H1 (cell line): ENCODE measurements around the gene MPST. TPM values are rescaled to one million over a fixed set of nuclear protein-coding genes. Genes with fewer than 3 reads are reported as not detected.

Experiments used
- CTCF ChIA-PET: fragments of 300-600 bp; sonication (Branson Sonifier 250); formaldehyde crosslinking; loops from one replicate; lab custom pipeline; 2021; ENCODE audit not compliant: partially characterized antibody; lab: Charles Lee
- POLR2A ChIA-PET: fragments of 300-600 bp; sonication (Branson Sonifier 250); formaldehyde crosslinking; loops from one replicate; lab custom pipeline; 2021; ENCODE audit warnings: inconsistent platforms; ENCODE audit not compliant: partially characterized antibody; lab: Charles Lee
- DNase-seq, 2 experiments: peaks; one replicate each; pipeline versions ENCODE4 v3.0.0 to v3.0.0-alpha.2; 2010 to 2022; ENCODE audit warnings: low spot score in 2 of 2, low read depth in 1 of 2, mixed read lengths in 1 of 2
- FAIRE-seq: peaks from 2 replicates; lab custom pipeline; 2011; peaks lifted over from hg19 to GRCh38; lab: Jason Lieb, UNC
- H2AFZ ChIP-seq: 2 replicates; pipeline ENCODE4 v1.8.1; 2012; ENCODE audit warnings: low read length, inconsistent platforms
- H2AK5ac ChIP-seq: 2 replicates; pipeline ENCODE4 v1.6.1; 2013; ENCODE audit warnings: low read depth, low read length
- H2BK120ac ChIP-seq: replicated peaks from 2 replicates; pipeline ENCODE3; 2013; ENCODE audit warnings: low read depth, low read length, inconsistent platforms
- H2BK12ac ChIP-seq: 2 replicates; pipeline ENCODE4 v1.6.1; 2013; ENCODE audit warnings: low read depth, low read length
- H2BK15ac ChIP-seq: 2 replicates; pipeline ENCODE4 v1.6.1; 2013; ENCODE audit warnings: low read length
- H2BK20ac ChIP-seq: 2 replicates; pipeline ENCODE4 v1.6.1; 2013; ENCODE audit warnings: low read length
- H2BK5ac ChIP-seq: 2 replicates; pipeline ENCODE4 v1.6.1; 2013; ENCODE audit warnings: low read depth, low read length
- H3K14ac ChIP-seq: 2 replicates; pipeline ENCODE4 v1.6.1; 2013; ENCODE audit warnings: inconsistent platforms; ENCODE audit not compliant: insufficient read length
- H3K18ac ChIP-seq: 2 replicates; pipeline ENCODE4 v1.6.1; 2013; ENCODE audit warnings: low read length; ENCODE audit errors: extremely low read depth
- H3K23ac ChIP-seq: 2 replicates; pipeline ENCODE4 v1.6.1; 2013; ENCODE audit warnings: inconsistent platforms; ENCODE audit not compliant: insufficient read length
- H3K23me2 ChIP-seq: 2 replicates; pipeline ENCODE4 v1.6.1; 2013; ENCODE audit warnings: low read depth, low read length
- H3K27ac ChIP-seq: 2 replicates; pipeline ENCODE4 v1.6.1; 2011; ENCODE audit warnings: low read depth, low read length, inconsistent platforms
- H3K27me3 ChIP-seq, 4 experiments: replicated peaks in 1 of 4; 1 replicate in 1 of 4; 2 replicates in 3 of 4; pipeline versions ENCODE4 v1.6.1 to v1.8.1; 2011 to 2013; ENCODE audit warnings: low read length in 3 of 4, mild to moderate bottlenecking in 3 of 4, inconsistent platforms in 2 of 4, mixed read lengths in 2 of 4, moderate library complexity in 1 of 4; ENCODE audit not compliant: control insufficient read depth in 3 of 4, insufficient read depth in 3 of 4; ENCODE audit errors: extremely low read depth in 1 of 4
- H3K36me3 ChIP-seq, 4 experiments: 2 replicates each; pipeline versions ENCODE4 v1.6.1 to v1.8.1; 2011 to 2013; ENCODE audit warnings: mild to moderate bottlenecking in 4 of 4, low read length in 3 of 4, moderate library complexity in 2 of 4, control low read depth in 1 of 4, inconsistent platforms in 1 of 4; ENCODE audit not compliant: insufficient read depth in 4 of 4, control insufficient read depth in 2 of 4
- H3K4ac ChIP-seq: replicated peaks from 2 replicates; pipeline ENCODE3; 2013; ENCODE audit warnings: low read length, low read depth, mixed read lengths, inconsistent platforms; ENCODE audit not compliant: insufficient read length
- H3K4me1 ChIP-seq, 4 experiments: replicated peaks in 1 of 4; 1 replicate in 1 of 4; 2 replicates in 3 of 4; pipeline versions ENCODE4 v1.6.1 to v1.8.1; 2011 to 2013; ENCODE audit warnings: low read length in 3 of 4, inconsistent platforms in 2 of 4, mixed read lengths in 1 of 4; ENCODE audit not compliant: insufficient read depth in 4 of 4, control insufficient read depth in 3 of 4
- H3K4me2 ChIP-seq, 2 experiments: 2 replicates each; pipeline versions ENCODE4 v1.6.1 to v1.8.1; 2011 to 2013; ENCODE audit warnings: low read depth in 2 of 2, low read length in 2 of 2, control low read depth in 1 of 2, inconsistent platforms in 1 of 2, mild to moderate bottlenecking in 1 of 2; ENCODE audit not compliant: insufficient read depth in 1 of 2
- H3K4me3 ChIP-seq, 4 experiments: fragments of 200-600, 300-600 bp in 1 of 4; sonication (generic), shearing (Covaris generic), sonication (Bioruptor Twin) in 1 of 4; 2 replicates each; pipeline versions ENCODE4 v1.5.1 to v1.8.1; 2011 to 2016; ENCODE audit warnings: low read length in 4 of 4, low read depth in 3 of 4, control low read depth in 2 of 4, inconsistent platforms in 2 of 4, mild to moderate bottlenecking in 2 of 4, mixed read lengths in 1 of 4, moderate library complexity in 1 of 4; ENCODE audit not compliant: insufficient read depth in 2 of 4; ENCODE audit errors: extremely low read depth in 1 of 4
- H3K56ac ChIP-seq: replicated peaks from 2 replicates; pipeline ENCODE3; 2013; ENCODE audit warnings: low read depth, mild to moderate bottlenecking, mixed read lengths, low read length, inconsistent platforms; ENCODE audit not compliant: insufficient read length
- H3K79me1 ChIP-seq: 2 replicates; pipeline ENCODE4 v1.6.1; 2013; ENCODE audit warnings: low read depth, low read length, control low read depth
- H3K79me2 ChIP-seq, 2 experiments: 2 replicates each; pipeline versions ENCODE4 v1.6.1 to v1.8.1; 2012 to 2013; ENCODE audit warnings: low read length in 2 of 2, mild to moderate bottlenecking in 2 of 2, inconsistent platforms in 1 of 2; ENCODE audit not compliant: insufficient read depth in 2 of 2, control insufficient read depth in 1 of 2
- H3K9ac ChIP-seq, 4 experiments: replicated peaks in 1 of 4; 1 replicate in 1 of 4; 2 replicates in 3 of 4; pipeline versions ENCODE4 v1.6.1 to v1.8.1; 2011 to 2013; ENCODE audit warnings: low read depth in 3 of 4, low read length in 3 of 4, control low read depth in 2 of 4, mild to moderate bottlenecking in 2 of 4, moderate library complexity in 2 of 4, inconsistent platforms in 1 of 4; ENCODE audit errors: extremely low read depth in 1 of 4
- H3K9me3 ChIP-seq, 2 experiments: 2 replicates each; pipeline versions ENCODE4 v1.6.1 to v1.8.1; 2012 to 2013; ENCODE audit warnings: mild to moderate bottlenecking in 2 of 2, moderate library complexity in 2 of 2, control low read depth in 1 of 2, inconsistent platforms in 1 of 2, low read depth in 1 of 2, low read length in 1 of 2, mixed read lengths in 1 of 2; ENCODE audit not compliant: insufficient read depth in 2 of 2
- H4K20me1 ChIP-seq, 2 experiments: replicated peaks in 1 of 2; 2 replicates each; pipeline versions ENCODE3 to v1.8.1; 2011 to 2013; ENCODE audit warnings: inconsistent platforms in 2 of 2, low read length in 2 of 2, mild to moderate bottlenecking in 1 of 2; ENCODE audit not compliant: insufficient read depth in 2 of 2, control insufficient read depth in 1 of 2
- H4K5ac ChIP-seq: 2 replicates; pipeline ENCODE4 v1.6.1; 2013; ENCODE audit warnings: low read length, low read depth, mixed read lengths, inconsistent platforms; ENCODE audit not compliant: insufficient read length
- H4K8ac ChIP-seq: 2 replicates; pipeline ENCODE4 v1.8.0; 2013; ENCODE audit warnings: mild to moderate bottlenecking, moderate library complexity, low read length, inconsistent platforms; ENCODE audit not compliant: insufficient read depth; ENCODE audit errors: extremely low read depth
- H4K91ac ChIP-seq: replicated peaks from 2 replicates; pipeline ENCODE3; 2013; ENCODE audit warnings: low read length, mixed read lengths, inconsistent platforms; ENCODE audit not compliant: insufficient read length
- BCL11A ChIP-seq, 2 experiments: IDR thresholded peaks; one replicate each; pipeline ENCODE4 v1.6.1; 2011; ENCODE audit warnings: low read depth in 2 of 2, low read length in 2 of 2, mild to moderate bottlenecking in 2 of 2
- BRCA1 ChIP-seq: IDR thresholded peaks from 2 replicates; pipeline ENCODE4 v1.6.1; 2012; ENCODE audit warnings: low read depth, low read length, improper control_type of control experiment
- NRF1 ChIP-seq: IDR thresholded peaks from 2 replicates; pipeline ENCODE4 v1.6.1; 2011; ENCODE audit warnings: mild to moderate bottlenecking, low read depth, low read length, improper control_type of control experiment
- RNF2 ChIP-seq: fragments of 200-900, 300-1000 bp; sonication (generic); IDR thresholded peaks from 2 replicates; pipeline ENCODE4 v1.7.1; 2016; ENCODE audit warnings: borderline replicate concordance, low read depth, mild to moderate bottlenecking, antibody characterized with exemption, low read length; ENCODE audit not compliant: poor library complexity, severe bottlenecking; ENCODE audit errors: missing control alignments
- YY1 ChIP-seq: IDR thresholded peaks from 2 replicates; pipeline ENCODE4 v1.6.1; 2011; ENCODE audit warnings: low read depth, mild to moderate bottlenecking, low read length
- WGBS, 2 experiments: shearing (Covaris generic) in 1 of 2; methylation state at CpG; one replicate each; pipeline versions ENCODE4 v1.1.6 to v1.1.7; 2013 to 2015; ENCODE audit warnings: low lambda C conversion rate in 2 of 2, mixed read lengths in 2 of 2, inconsistent platforms in 1 of 2, low coverage in 1 of 2, missing lambda C conversion rate in 1 of 2; ENCODE audit not compliant: insufficient replicate concordance in 2 of 2, insufficient coverage in 1 of 2, insufficient read length in 1 of 2; ENCODE audit errors: extremely low coverage in 1 of 2, missing lambda C conversion rate in 1 of 2; 5-methylcytosine and 5-hydroxymethylcytosine counted together
- polyA plus RNA-seq, 7 experiments: library from polyadenylated mRNA; depleted of rRNA in 3 of 7; stranded (reverse) in 5 of 7; unstranded in 2 of 7; fragments of >200 nt in 5 of 7; fragments of 200-250 nt in 2 of 7; gene quantifications; 1 replicate in 5 of 7; 2 replicates in 1 of 7; 4 replicates in 1 of 7; pipeline versions ENCODE4 v1.2.1 to v1.2.3, GENCODE V29; 2011 to 2013; ENCODE audit warnings: missing spikeins in 2 of 7, mixed read lengths in 2 of 7
- total RNA-seq: library from RNA; stranded (reverse); fragmentation: NEBNext Ultra II Directional; extraction: Animal tissue kit (Norgen Biotek cat#: 25700); gene quantifications from 2 replicates; pipeline ENCODE4 v1.2.1, GENCODE V29; 2021

The MPST gene
- total and polyA plus RNA-seq, 2 of the 8 experiments (the other 6 are each of a cell fraction or from before 2014, with no cell fraction given), result 86.0 to 124 TPM

GRCh38 chr22:37063431-37064420, 44.2 kb downstream of the MPST start:
- Histone ChIP-seq H2BK5ac (no peak overlapping the region), H3K56ac (no peak overlapping the region), H3K4ac (no peak overlapping the region), H3K27me3 (peaks cover 0 to 32% (median 25%) of the 10 kb centered on the region in 4 experiments; a peak in 6 of 7 replicates), H2BK20ac (no peak overlapping the region), H3K9me3 (no peaks in the 10 kb centered on the region), H4K20me1 (peaks cover 0 to 8% of the 10 kb centered on the region in 2 experiments), H2BK120ac (no peak overlapping the region), H4K5ac (no peak overlapping the region), H3K4me2 (0 out of 4 replicates have a peak overlapping the region, but pooled peaks of 1 of the 2 experiments have one; percentile 29), H3K23ac (no peak overlapping the region), H3K27ac (no peak overlapping the region), H2BK12ac (no peak overlapping the region), H3K4me1 (peaks cover 3 to 27% (median 15%) of the 10 kb centered on the region in 4 experiments), H3K23me2 (no peaks in the 10 kb centered on the region; the same call in 1 of the 2 replicates), H4K91ac (no peak overlapping the region), H2AFZ (no peak overlapping the region), H3K9ac (no peak overlapping the region), H2AK5ac (no peak overlapping the region), H3K79me2 (no peaks in the 10 kb centered on the region), H3K36me3 (peaks cover 0 to 2% (median 0%) of the 10 kb centered on the region in 4 experiments; a peak in 3 of 8 replicates), H3K4me3 (no peak overlapping the region), H2BK15ac (no peak overlapping the region), H4K8ac (peak overlapping the region; percentile 48), H3K14ac (no peak overlapping the region), H3K18ac (no peak overlapping the region), H3K79me1 (no peaks in the 10 kb centered on the region)
- 87% methylated on average over 24 of the region's 28 CpGs; no CpG with 5 or more reads in 1 of the 2 experiments for WGBS, 2 experiments
- ChIA-PET POLR2A (interaction anchor here (0.9 to 1.4 kb wide), 2 partner anchors 12 to 138 kb away, joined by 3 to 4 read pairs; partner anchors contain the start of gene KCTD17), CTCF (interaction anchor here (0.6 to 2.1 kb wide), 6 partner anchors 10 to 366 kb away, joined by 3 to 6 read pairs (median 4); no protein-coding TSS in a partner anchor)
- no peak for FAIRE-seq
- DNase-seq, result no peak
- TF ChIP-seq YY1 (no peak), NRF1 (no peak), BCL11A (IDR thresholded peaks at IDR 0.05; ENCODE audit: low read depth in 2 of 2, low read length in 2 of 2) (no peak), RNF2 (no peak), BRCA1 (no peak)
